ENCODE measurements around the gene FOXK2. TPM values are rescaled to one million over a fixed set of nuclear protein-coding genes. Genes with fewer than 3 reads are reported as not detected.
A peak's percentile ranks its signal among the peaks of the same experiment; 100 is the strongest.
"Not testable (repeated sequence)": the region's sequence is repeated elsewhere in the genome, so short reads cannot be mapped to it uniquely, and the experiment has no call there.

The FOXK2 gene
- total and polyA plus RNA-seq, 5 donors = 19.9 to 69.1 (median 39.0) TPM

GRCh38 chr17:82553210-82553930 is 33.8 kb downstream of the FOXK2 start:
- intact Hi-C loops (cut with DNase I) = loop anchor here in 3 of 4 donors (5.0 to 10.0 kb wide), 2 partner anchors 56 to 199 kb away; partner anchors contain the start of gene TEX19 (in 2 of the 3)
- H3K27me3 ChIP-seq (ENCODE audit: control insufficient read depth, insufficient read depth) = no peaks in the 10 kb centered on the region
- H3K4me3 ChIP-seq (ENCODE audit: low read length) = no peak overlapping the region
- H3K9me3 ChIP-seq (ENCODE audit: control insufficient read depth, low read length) = no peaks in the 10 kb centered on the region
- H3K4me1 ChIP-seq (ENCODE audit: control insufficient read depth, insufficient read depth, low read length) = peaks cover 18% of the 10 kb centered on the region
- peak overlapping the region; percentile 22 for H3K27ac ChIP-seq (ENCODE audit: low read length)
- DNase-seq (peak in 1 of 3 donors; percentile 51), ATAC-seq (peak; percentile 8 to 54)
- WGBS = 71% methylated on average over 18 of the region's 18 CpGs

- not testable (repeated sequence) for H3K4me3 ChIP-seq (ENCODE audit: low read length); H3K4me1 ChIP-seq (ENCODE audit: control insufficient read depth, insufficient read depth, low read length); H3K27me3 ChIP-seq (ENCODE audit: control insufficient read depth, insufficient read depth); H3K27ac ChIP-seq (ENCODE audit: low read length); ATAC-seq; DNase-seq; H3K9me3 ChIP-seq (ENCODE audit: control insufficient read depth, low read length)
- 89% methylated on average over 2 of the region's 2 CpGs for WGBS
- intact Hi-C loops (cut with DNase I) = loop anchor here in 2 of 4 donors (10.0 kb wide), 1 partner anchor 203 kb away; the partner anchor contains the start of gene TEX19 (in 2 of the 2)
Measured at GRCh38 chr17:82557510-82557909, 38.0 kb downstream of the FOXK2 start.

- WGBS = 62% methylated on average over 11 of the region's 11 CpGs
- intact Hi-C loops (cut with DNase I) = loop anchor here in 2 of 4 donors (10.0 kb wide), 1 partner anchor 205 kb away; the partner anchor contains the start of gene TEX19 (in 2 of the 2)
- DNase-seq (no peak), ATAC-seq (no peak)
- H3K9me3 ChIP-seq (ENCODE audit: control insufficient read depth, low read length) = no peaks in the 10 kb centered on the region
- no peaks in the 10 kb centered on the region for H3K27me3 ChIP-seq (ENCODE audit: control insufficient read depth, insufficient read depth)
- no peak overlapping the region for H3K4me3 ChIP-seq (ENCODE audit: low read length)
- H3K4me1 ChIP-seq (ENCODE audit: control insufficient read depth, insufficient read depth, low read length) = peaks cover 3% of the 10 kb centered on the region
- H3K27ac ChIP-seq (ENCODE audit: low read length) = no peak overlapping the region
Measured at GRCh38 chr17:82559566-82560251, 40.2 kb downstream of the FOXK2 start.

DNA sequence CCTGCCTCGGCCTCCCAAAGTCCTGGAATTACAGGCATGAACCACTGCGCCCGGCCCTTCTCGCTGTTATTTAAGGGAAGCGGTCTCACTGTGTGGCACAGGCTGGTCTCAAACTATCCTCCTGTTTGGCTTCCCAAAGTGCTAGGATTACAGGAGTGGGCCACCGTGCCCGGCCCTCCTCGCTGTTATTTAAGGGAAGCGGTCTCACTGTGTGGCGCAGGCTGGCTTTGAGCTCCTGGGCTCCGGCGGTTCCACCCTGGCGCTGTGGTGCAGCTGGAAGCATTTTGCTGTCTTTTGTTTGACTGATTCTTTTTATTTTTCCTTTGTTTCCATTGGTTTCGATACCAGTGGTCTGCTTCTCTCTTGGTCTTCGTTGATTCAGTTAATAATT is 40.7 kb downstream of the FOXK2 start:
- intact Hi-C loops (cut with DNase I) = no loop called here
- WGBS = 95% methylated on average over 15 of the region's 15 CpGs
- Histone ChIP-seq H3K4me3 (ENCODE audit: low read length) (no peak overlapping the region), H3K27ac (ENCODE audit: low read length) (no peak overlapping the region), H3K4me1 (ENCODE audit: control insufficient read depth, insufficient read depth, low read length) (peaks cover 3% of the 10 kb centered on the region), H3K27me3 (ENCODE audit: control insufficient read depth, insufficient read depth) (no peaks in the 10 kb centered on the region), H3K9me3 (ENCODE audit: control insufficient read depth, low read length) (no peaks in the 10 kb centered on the region)
- DNase-seq = no peak
- ATAC-seq = no peak

DNA sequence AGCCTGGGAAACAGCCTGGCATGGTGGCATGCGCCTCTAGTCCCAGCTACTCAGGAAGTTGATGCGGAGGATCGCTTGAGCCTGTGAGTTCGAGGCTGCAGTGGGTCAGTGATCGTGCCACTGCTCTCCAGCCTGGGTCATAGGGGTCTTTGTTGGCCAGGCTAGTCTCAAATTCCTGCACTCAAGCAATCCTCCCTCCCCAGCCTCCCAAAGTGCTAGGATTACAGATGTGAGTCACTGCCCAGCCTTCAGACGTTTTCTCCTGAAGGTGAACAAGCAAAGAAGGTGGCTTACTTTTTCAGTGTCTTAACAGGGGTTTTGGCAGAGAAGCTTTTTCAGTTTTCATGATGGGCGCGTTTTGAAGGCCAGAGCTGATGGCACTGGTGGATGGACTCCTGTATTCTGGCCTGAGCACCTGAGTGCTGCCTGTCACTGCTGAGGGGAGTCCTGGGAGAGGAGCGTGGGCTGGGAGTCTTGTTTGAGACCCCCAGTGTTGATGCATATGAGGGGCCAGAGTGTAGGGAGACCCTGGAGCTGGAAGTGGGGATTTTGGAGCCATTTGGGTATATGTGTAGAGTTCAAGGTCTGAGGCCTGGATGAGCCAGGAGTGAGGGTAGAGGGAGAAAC is 41.4 kb downstream of the FOXK2 start:
- H3K4me1 ChIP-seq (ENCODE audit: control insufficient read depth, insufficient read depth, low read length) = peaks cover 3% of the 10 kb centered on the region

GRCh38 chr17:82561429-82562035 is 42.0 kb downstream of the FOXK2 start:
- no peaks in the 10 kb centered on the region for H3K27me3 ChIP-seq (ENCODE audit: control insufficient read depth, insufficient read depth)
- no peak overlapping the region for H3K4me3 ChIP-seq (ENCODE audit: low read length)
- intact Hi-C loops (cut with DNase I) = no loop called here
- DNase-seq (no peak), ATAC-seq (peak; percentile 20 to 41)
- H3K4me1 ChIP-seq (ENCODE audit: control insufficient read depth, insufficient read depth, low read length) = peaks cover 3% of the 10 kb centered on the region
- no peak overlapping the region for H3K27ac ChIP-seq (ENCODE audit: low read length)
- H3K9me3 ChIP-seq (ENCODE audit: control insufficient read depth, low read length) = no peaks in the 10 kb centered on the region
- 90% methylated on average over 31 of the region's 31 CpGs for WGBS

More for the DNA sequence above, 41.4 kb downstream of the FOXK2 start:
- intact Hi-C loops (cut with DNase I) = no loop called here
- peak in 1 of 2 donors; percentile 8 for ATAC-seq
- DNase-seq = no peak
- WGBS = 87% methylated on average over 9 of the region's 9 CpGs
- Histone ChIP-seq H3K9me3 (ENCODE audit: control insufficient read depth, low read length) (no peaks in the 10 kb centered on the region), H3K27ac (ENCODE audit: low read length) (no peak overlapping the region), H3K27me3 (ENCODE audit: control insufficient read depth, insufficient read depth) (no peaks in the 10 kb centered on the region), H3K4me3 (ENCODE audit: low read length) (no peak overlapping the region)

DNA sequence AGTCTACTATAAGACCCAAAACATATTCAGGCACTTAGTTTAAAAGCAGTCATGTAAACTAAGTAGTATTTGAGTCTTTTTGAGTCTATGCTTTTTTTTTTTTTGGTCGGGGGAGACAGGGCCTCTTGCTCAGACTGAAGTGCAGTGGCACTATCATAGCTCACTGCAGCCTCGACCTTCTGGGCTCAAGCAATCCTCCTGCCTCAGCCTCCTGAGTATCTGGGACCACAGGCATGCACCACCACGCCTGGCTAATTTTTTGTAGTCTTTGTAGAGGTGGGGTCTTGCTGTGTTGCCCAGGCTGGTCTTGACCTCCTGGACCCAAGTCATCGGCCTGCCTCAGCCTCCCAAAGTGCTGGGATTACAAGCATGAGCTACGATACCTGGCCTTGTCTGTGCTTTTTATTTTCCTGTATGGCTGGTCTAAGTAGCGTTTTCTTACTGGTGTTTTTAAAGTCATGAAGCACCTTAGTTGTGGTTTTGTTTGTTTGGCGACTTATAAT is 43.2 kb downstream of the FOXK2 start:
- H3K4me1 ChIP-seq (ENCODE audit: control insufficient read depth, insufficient read depth, low read length); H3K27me3 ChIP-seq (ENCODE audit: control insufficient read depth, insufficient read depth); intact Hi-C loops (cut with DNase I); ATAC-seq; H3K4me3 ChIP-seq (ENCODE audit: low read length); DNase-seq; H3K27ac ChIP-seq (ENCODE audit: low read length); H3K9me3 ChIP-seq (ENCODE audit: control insufficient read depth, low read length): not testable (repeated sequence)
- WGBS = 84% methylated on average over 7 of the region's 7 CpGs

DNA sequence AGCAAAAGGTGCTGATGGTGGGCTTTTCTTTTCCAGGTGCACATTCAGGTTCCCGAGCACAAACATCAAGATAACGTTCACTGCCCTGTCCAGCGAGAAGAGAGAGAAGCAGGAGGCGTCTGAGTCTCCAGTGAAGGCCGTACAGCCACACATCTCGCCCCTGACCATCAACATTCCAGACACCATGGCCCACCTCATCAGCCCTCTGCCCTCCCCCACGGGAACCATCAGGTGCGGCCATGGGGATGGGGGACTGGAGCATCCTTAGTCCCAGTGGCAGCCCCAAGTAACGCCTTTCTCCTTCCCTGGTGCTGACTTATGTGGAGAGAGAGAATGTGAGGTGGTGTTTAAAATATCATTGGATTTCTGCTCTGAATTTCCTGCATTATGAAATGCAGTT is 43.8 kb downstream of the FOXK2 start:
- DNase-seq (no peak), ATAC-seq (no peak)
- Histone ChIP-seq H3K9me3 (ENCODE audit: control insufficient read depth, low read length) (no peaks in the 10 kb centered on the region), H3K4me3 (ENCODE audit: low read length) (no peak overlapping the region), H3K27me3 (ENCODE audit: control insufficient read depth, insufficient read depth) (no peaks in the 10 kb centered on the region), H3K27ac (ENCODE audit: low read length) (no peak overlapping the region), H3K4me1 (ENCODE audit: control insufficient read depth, insufficient read depth, low read length) (peaks cover 8% of the 10 kb centered on the region)
- intact Hi-C loops (cut with DNase I) = no loop called here
- 86% methylated on average over 9 of the region's 9 CpGs for WGBS

DNA sequence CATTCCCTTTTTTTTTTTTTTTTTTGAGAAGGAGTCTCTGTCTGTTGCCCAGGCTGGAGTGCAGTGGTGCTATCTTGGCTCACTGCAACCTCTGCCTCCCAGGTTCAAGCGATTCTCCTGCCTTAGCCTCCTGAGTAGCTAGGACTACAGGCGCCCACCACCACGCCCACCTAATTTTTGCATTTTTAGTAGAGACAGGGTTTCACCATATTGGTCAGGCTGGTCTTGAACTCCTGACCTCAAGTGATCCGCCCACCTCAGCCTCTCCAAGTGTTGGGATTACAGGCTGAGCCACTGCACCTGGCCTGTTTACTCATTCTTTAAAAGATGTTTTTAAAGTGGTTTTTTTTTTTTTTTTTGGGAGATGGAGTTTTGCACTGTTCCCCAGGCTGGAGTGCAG is 44.2 kb downstream of the FOXK2 start:
- H3K27ac ChIP-seq (ENCODE audit: low read length) = not testable (repeated sequence)

GRCh38 chr17:82564241-82564640 is 44.7 kb downstream of the FOXK2 start:
- peaks cover 13% of the 10 kb centered on the region for H3K4me1 ChIP-seq (ENCODE audit: control insufficient read depth, insufficient read depth, low read length)
- H3K27me3 ChIP-seq (ENCODE audit: control insufficient read depth, insufficient read depth) = no peaks in the 10 kb centered on the region
- H3K4me3 ChIP-seq (ENCODE audit: low read length) = no peak overlapping the region
- no peaks in the 10 kb centered on the region for H3K9me3 ChIP-seq (ENCODE audit: control insufficient read depth, low read length)
- DNase-seq (no peak), ATAC-seq (no peak)
- no peak overlapping the region for H3K27ac ChIP-seq (ENCODE audit: low read length)
- intact Hi-C loops (cut with DNase I) = no loop called here
- 84% methylated on average over 5 of the region's 5 CpGs for WGBS

More for the DNA sequence above, 44.2 kb downstream of the FOXK2 start:
- H3K27me3 ChIP-seq (ENCODE audit: control insufficient read depth, insufficient read depth); DNase-seq; H3K9me3 ChIP-seq (ENCODE audit: control insufficient read depth, low read length); intact Hi-C loops (cut with DNase I); H3K4me3 ChIP-seq (ENCODE audit: low read length); ATAC-seq: not testable (repeated sequence)
- H3K4me1 ChIP-seq (ENCODE audit: control insufficient read depth, insufficient read depth, low read length) = peaks cover 11% of the 10 kb centered on the region
- 94% methylated on average over 4 of the region's 4 CpGs for WGBS
